GM18907 (cell line): Measurements from ENCODE around the gene PIGZ.

Experiments used
- ATAC-seq: cut with Tn5 transposase; IDR thresholded peaks from one replicate; pipeline ENCODE4 v1.9.1; 2021; ENCODE audit warnings: mild to moderate bottlenecking, moderate library complexity; ENCODE audit not compliant: unreplicated experiment

Gene PIGZ, protein sequence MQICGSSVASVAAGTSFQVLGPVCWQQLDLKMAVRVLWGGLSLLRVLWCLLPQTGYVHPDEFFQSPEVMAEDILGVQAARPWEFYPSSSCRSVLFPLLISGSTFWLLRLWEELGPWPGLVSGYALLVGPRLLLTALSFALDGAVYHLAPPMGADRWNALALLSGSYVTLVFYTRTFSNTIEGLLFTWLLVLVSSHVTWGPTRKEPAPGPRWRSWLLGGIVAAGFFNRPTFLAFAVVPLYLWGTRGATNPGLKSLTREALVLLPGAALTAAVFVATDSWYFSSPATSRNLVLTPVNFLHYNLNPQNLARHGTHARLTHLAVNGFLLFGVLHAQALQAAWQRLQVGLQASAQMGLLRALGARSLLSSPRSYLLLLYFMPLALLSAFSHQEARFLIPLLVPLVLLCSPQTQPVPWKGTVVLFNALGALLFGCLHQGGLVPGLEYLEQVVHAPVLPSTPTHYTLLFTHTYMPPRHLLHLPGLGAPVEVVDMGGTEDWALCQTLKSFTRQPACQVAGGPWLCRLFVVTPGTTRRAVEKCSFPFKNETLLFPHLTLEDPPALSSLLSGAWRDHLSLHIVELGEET

DNA sequence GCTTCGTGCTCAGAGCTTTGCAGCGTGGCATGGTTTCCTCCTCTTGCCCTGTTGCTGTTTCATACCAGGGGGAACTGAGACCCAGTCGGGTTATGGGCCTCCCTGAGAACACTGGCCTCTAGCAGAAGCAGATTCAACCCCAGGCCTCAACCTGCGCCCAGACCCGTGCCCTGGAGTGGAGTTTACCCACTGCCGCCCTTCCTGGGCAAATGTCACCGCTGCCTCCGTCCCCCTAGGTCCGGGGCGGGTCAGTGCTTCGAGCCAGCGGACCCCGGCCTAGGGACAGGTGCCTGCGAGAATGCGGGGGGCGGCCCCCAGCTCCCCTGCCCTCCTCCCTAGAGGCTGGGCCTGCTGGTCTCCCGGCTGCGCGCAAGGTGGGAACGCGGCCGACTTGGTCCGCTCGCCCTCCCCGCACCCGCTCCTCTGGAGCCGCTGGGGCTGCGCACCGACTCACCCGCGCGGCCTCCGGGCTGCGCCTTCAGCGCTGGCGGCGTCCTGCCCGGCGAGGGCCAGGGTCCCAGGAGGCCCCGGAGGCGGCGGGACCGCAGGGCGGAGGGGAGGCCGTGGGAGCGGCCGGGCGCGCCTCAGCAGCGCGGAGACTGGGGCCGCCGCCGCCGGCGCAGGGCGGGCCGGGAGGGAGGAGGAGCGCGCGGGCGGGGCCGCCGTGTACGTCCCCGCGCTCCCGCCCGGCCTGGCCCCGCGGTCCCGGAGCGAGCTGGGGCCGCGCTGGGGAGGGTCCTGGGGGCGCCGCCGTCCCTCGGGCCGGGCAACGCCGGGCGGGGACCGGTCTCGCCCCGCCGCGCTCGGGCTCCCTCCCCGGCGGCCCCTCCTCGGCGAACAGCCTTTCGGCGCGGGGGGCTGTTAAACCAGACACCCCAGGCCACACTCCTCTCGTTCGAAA, at the start of gene PIGZ:
Gene PIGZ (minus strand): TSS at position 601 of the 901 bp plus-strand sequence. CDS start 16,802 bp downstream, outside the sequence.
- ATAC-seq, result peak; percentile 62

DNA sequence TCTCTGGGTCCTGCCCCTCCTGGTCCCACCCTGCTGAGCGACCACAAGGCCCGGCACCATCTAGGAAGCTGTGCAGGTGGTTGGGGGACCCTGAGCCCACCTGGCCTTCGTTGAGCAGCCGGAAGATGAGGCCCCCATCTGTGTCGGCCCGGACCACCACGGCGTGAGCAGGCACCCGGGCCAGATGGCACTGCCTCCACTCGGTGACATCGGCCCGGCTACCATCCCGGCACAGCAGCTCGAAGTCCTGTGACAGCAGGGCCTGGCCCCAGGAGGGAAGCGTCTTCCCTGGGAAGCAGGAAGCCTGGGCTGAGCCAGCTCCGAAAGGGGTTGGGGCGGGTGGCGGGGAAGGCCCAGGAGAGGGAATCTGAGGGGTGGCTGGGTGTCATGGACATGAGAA, 48.4 kb upstream of the PIGZ start:
- no peak for ATAC-seq

DNA sequence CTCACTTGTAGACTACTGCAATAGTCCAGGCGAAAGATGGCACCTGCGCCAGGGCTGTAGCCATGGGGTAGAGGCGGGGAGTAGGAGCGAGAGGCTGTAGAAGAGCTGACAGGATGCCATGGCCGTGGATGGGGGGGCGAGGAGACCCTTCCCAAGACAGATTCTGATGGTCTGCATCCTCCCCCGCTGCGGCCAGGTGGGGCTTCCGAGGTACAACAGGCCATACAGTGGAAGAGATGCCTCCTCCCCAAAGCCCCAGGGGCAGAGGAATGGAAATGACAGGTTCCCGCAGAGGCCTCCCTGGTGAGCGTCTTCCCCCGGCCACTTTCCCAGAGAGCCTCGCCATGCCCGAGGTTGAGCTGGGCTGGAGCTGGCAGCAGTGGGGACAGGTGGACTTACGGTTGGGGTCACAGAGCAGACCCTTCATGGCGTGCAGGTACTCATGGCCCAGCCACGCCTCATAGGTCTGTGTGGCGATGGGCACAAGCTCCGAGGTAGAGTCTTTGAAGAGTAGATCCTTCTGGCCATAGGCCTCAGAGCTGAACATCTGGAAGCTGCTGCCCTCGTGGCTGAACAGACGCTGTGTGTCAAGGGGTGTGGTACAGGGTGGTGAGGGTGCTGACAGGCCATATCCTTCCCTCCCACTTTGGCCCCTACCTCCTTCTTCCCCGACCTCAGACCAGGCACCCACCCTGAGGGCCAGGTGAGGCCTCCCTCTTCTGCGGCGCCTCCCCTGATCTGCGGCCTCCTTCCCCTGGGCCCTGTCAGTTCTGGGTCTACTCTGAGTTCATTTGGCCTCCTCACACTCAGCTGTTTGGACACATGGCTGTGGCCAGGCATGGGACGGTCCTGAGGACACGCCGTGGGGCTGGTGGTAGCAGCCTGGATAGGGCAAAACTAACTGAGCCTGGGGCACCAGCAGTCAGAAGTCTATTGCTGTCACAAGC, 47.4 kb upstream of the PIGZ start:
- no peak for ATAC-seq

DNA sequence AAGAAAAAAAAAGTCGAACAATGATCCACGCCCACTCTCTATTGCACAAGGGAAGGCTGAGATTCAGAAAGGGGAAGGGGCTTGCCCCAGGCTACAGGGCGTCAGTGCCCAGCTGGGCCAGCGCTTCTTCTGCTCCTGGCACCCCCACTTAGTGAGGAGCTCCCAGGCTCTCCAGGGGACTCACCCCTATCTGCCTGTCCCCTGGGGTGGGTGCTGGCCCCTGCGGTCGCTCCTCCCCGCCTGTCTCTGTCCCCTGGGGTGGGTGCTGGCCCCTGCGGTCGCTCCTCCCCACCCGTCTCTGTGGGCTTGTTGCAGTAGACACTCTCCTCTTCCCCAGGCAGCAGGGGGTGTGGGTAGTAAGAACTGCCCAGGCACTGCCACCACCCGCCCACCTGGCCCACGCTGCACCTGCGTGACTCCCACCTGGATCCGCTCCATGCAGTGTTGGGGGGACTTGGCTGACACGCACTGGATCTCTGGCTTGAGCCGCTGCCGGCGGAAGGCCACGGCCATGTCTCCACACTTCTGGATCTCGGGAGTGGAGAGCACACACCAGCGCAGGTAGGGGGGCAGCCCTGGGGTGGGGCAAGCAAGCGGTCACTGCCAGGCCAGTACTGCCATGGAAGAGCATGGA, 46.4 kb upstream of the PIGZ start:
- ATAC-seq, result no peak

DNA sequence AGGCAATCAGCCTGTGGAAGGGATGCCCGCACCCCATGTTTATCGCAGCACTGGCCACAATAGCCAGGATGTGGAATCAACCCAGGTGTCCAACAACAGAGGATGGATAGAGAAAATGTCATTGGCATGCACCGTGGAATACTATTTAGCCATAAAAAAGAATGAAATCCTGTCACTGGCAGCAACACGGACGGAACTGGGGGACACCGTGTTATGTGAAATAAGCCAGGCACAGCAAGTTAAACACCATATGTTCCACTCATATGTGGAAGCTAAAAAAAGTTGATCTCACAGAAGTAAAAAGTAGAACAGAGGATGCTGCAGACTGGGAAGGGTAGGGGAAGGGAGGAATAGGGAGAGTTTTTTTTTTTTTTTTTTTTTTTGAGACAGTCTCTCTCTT, 45.4 kb upstream of the PIGZ start:
- ATAC-seq, result no peak

DNA sequence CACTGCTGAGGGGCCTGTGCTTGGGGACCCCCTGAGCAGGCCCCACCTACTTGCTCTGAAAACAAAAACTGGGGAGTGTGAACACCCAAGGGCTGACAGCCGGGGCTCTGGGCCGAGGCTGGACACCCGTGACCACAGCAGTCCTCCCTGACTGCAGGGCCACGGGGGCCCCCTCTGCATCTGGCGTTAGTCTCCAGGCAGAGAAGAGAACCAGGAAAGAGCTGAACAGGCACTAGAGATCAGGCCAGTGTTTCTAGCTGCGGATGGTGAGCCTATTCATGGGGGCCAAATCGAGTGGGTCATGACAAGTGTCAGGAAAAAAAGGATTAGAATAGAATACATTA, 43.9 kb upstream of the PIGZ start:
- ATAC-seq, result no peak

DNA sequence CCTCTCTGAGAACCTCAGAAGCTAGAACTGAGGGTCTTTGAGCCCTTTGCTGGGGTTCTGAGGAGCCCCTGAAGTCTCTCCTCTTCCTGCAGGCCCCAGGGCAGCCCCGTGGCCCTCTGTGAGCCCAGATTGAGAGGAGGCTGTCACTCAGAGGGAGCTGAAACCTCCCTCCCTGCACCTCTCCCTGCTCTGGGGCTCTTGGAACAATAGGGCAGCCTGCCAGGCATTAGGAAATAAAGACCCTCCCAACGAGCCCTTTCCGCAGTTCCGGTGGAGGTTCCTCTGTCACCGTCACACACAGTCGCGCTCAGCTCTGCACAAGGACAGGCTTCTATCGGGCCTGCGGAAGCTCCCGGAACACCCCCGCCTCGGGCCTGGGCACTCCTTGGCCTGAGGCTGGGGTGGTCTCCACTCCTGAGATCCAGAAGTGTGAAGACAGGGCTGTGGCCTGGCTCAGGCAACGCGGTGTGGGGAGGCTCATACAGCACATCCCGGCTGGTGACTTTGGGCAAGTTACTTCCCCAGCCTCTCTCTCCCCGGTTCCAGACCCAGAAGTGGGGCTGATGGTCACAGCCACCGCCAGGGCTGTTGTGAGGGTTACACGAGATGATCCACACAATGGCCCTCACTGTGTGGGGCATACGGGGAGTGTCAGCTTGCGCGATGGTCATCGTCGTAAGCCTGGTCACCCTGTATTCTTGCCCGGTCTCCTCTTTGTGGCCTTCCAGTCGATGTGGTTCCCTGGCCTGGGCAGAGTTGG, 43.3 kb upstream of the PIGZ start:
- no peak for ATAC-seq

DNA sequence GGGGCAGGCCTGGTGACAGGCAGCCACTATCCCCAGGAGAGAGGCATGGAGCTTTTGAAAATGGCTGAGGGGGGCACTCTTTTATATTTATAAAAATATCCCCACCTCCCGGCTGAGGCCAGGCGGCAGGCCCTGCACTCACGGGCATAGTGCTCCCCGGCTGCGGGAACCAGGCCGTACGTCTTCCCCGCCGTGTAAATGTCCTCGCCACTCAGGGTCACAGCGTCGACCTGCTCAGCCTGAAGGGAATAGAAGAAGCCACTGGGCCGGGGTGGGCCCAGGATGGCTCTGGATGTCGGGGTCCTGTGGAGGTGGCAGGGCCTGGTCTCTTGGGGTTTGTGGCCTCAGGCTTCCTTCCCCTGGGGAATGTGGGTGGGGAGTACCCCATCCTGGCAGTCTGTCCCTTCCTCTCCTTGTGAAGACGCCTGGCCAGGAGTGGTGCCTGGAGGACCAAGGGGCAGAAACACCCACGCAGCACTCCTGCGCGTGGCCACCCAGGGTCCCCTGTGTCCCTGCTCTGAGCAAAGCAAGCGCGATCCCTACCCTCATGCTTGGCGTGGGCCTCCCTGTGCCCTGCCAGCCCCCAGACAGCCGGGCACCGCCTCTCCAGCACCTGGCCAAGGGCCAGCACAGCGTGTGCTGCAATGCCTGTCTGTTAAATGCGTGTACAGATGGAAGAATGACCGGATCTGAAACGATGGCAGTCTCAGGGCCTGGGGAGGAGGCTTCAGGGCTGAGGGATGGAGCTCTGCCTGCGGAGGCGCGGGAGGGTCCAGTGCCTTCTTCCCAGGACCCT, 42.1 kb upstream of the PIGZ start:
- no peak for ATAC-seq

DNA sequence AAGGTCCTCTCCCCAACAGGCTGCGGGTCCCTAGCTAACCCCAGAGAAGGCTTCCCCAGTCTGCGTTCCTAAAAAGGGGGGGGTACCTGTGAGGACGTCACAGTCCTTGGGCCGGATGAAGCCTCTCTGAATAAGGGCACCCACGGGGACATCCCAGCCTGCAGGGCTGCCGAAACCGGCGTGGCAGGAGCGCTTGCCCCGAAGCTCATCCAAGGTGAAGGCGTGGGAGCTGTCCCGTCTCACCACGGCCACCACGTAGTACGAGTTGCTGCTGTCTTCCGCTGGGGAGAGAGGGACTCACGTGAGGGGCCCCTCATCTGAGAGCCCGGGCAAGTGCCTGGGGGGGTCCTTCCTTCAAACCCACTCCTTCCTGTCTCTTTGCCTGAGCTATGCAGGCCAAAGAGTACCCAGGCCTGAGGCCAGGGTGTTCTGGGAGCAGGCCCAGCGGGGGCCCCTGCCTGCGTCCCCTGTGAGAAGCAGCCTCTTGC, 40.9 kb upstream of the PIGZ start:
- no peak for ATAC-seq

DNA sequence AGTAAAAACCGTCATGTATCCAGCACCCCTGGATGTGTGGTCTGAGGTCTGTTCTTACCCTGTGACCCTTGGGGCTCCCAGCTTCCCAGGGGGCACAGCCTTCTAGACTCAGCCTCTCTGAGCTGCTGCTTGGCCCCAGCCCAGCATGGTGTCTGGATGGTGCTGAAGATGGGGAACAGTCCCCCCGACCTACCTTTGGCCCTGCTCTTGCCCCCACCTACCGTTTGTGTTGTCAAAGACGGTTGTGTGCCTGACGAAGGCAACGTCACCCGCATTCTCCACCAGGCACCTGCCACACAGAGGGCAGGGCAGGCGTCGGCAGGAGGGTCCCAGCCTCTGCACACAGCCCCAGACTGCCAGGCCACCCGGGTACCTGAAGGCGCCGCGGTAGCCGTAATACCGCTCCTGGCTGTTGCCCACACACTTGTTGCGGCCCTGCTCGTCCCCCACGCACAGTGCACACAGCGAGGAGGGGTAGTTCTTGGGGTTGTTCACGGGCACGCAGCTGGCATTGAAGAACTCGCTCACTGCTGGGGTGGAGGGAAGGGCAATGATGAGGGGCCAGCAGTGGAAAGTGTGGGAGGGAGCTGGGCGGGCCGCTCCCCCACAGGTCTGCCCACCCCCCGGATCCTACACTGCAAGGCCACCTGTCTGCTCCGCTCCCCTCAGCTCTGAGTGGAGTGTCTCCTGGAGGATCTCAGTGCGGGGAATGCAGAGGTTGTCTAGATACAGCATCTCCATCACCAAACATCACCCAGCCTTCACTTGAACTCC, 40.0 kb upstream of the PIGZ start:
- ATAC-seq, result no peak

DNA sequence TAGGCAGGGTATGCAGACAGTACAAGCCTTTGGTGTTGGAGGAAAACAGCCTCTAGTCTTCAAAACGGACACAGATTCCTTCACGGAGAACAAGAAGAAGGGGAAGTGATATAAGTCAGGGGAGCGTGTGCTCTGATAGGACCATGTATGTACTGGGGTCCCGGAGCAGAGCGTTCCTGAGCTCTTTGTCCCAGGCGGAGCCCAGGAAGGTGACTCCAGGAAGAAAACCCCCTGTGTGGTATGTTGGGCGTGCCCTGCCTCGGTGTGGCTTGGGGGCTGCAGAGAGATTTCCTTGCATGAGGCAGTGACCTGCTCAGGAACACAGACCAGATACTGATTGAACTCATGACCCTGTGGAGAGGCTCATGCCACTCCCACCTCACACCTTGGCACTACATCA, 39.3 kb upstream of the PIGZ start:
- no peak for ATAC-seq

DNA sequence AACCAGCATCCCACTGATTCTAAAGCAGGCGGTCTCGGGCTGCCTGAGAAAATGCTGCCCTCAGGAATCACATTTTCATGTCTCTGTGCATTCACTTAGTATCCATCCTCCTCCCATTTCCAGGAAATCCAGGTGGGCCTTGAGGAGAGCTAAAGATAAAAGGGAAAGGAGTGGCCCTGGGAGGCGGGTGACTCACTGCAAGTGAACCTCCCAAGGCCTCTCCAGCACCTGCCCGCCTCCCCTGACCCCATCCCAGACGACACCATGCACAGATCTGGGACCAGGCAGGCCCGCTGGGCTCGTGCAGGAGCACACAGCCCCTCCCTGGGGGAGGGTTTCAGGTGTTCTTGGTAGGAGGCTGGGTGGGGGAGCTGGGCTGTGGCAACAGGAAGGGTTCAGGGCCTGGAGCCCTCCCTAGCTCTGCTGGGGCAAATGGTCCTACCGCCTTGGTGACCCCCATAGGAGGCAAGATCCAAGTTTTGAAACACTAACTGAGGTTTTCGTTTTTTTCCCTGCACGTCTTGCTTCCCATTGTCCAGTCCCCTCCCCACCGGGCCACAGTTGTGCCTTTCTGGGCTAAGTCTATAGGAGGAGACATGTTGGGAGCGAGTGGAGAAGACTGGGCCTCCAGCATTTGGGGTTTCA, 38.8 kb upstream of the PIGZ start:
- no peak for ATAC-seq

DNA sequence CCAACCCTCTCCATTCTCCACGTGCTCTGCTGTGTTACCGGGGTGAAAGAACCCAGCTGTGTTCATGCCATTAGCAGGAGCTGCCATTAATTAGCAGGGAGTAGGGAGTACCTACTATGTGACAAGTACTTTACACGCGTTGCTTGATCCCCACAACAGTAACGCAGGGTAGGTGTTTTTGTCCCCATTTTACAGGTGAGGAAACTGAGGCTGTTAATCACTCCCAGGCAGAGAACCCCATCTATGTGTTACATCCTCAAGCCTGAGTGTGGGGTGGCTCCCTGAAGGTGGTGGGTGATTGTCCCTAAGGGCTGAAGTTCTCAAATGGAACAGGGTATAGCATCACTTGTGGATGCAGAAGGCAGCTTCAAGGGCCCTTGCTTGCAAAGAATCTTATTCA, 38.2 kb upstream of the PIGZ start:
- ATAC-seq, result no peak

DNA sequence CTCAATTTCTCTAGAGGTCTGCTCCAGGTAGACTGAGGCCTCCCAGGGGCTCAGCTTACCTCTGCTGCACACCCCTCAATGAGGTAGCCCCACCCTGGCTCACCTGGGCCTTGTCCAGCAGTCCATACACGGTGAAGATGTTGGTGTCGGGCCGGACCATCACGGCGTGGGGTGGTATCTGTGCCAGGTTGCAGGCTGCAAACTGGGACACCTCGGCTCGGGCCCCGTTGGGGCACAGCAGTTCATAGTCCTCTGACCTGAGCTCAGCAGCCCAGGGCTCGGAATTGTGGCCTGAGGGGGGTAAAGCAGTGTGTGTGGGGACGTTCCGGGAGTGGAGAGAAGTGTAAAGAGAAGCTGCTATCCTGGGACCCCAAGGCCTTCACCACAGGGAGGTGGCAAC, 37.8 kb upstream of the PIGZ start:
- ATAC-seq, result no peak

DNA sequence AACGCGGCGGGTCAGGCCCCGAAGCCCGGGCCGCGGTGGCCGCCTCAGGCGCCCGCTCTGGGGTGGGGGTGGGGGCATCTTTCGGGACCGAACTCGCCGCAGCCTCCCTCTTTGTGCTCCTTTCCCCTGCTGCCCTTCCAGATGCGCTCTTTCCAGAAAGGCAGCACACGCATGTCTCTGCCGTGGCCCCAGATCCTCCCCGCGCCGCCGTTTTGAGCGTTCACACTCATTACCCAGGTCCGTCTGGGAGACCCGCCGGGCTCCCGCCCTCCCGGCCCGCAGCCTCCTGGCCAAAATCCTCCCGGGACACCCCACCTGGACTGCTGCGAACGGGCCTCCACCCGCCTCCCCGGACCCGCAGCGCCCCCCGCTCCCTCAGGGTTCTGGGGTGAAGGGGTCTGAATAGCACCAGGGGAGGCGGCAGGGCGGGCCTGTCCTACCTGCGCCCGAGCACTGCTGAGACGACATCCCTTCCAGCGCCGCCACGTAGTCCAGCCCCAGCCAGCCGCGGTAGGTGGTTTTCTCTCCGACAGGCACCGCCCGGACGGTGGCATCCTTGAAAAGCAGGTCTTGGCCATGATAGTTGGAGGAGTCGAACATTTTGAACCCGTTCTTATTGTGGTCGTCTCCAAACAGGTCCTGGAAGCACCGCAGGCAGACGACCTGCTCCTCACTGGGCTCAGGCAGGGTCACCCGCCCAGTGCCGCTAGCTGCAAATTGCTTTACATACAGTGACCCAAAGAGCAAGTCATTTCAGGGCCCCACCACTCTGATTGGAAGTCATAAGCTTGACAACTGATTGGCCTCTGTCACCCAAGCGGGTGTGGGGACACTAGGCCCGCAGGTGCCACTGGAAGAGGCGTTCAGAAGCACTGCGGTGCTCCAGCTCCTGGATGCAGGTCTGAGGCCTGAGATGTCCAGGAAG, 35.1 kb upstream of the PIGZ start:
- ATAC-seq, result peak; percentile 25
